Breast epithelium (tissue), 3 donors: Measurements from ENCODE around the gene GPR108.

ENCODE experiments used
- POLR2A ChIP-seq: fragments of 450-650 bp; IDR thresholded peaks from one replicate; pipeline ENCODE4 v1.6.1; 2016; ENCODE audit warnings: antibody characterized with exemption, mild to moderate bottlenecking, moderate library complexity
- POLR2AphosphoS5 ChIP-seq, 3 donors: sonication (generic); formaldehyde crosslinking; IDR thresholded peaks; one replicate each; pipeline ENCODE4 v1.6.1; 2017; ENCODE audit warnings: antibody characterized with exemption in 3 of 3
- TF ChIP-seq, protein P1 (sequence below), 3 donors: fragments of 450-650 bp; IDR thresholded peaks; one replicate each; pipeline ENCODE4 v1.5.1; 2016 to 2017; ENCODE audit warnings: antibody characterized with exemption in 3 of 3, mild to moderate bottlenecking in 3 of 3, moderate library complexity in 3 of 3

DNA sequence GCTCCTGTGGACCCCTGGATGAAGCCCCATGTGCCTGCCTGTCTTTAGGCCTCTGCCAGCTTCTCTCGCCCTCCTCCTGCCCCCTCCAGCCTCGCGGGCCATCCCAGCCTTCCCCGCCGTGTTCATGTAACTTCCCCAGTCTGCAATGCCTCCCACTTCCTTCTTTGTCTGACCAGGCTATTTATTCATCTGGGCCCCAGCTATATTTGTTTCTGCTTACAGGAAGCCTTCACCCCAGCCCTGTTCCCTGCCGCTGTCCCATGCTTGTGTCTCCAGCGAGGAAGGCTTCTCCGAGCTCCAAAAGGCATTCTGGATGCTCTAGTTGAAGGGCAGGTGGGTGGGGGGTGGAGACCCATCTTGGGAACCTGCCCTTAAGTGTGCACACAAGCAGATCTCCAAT, 9.0 kb downstream of the GPR108 start:
- no peak for TF ChIP-seq POLR2A
- TF ChIP-seq, protein P1, sequence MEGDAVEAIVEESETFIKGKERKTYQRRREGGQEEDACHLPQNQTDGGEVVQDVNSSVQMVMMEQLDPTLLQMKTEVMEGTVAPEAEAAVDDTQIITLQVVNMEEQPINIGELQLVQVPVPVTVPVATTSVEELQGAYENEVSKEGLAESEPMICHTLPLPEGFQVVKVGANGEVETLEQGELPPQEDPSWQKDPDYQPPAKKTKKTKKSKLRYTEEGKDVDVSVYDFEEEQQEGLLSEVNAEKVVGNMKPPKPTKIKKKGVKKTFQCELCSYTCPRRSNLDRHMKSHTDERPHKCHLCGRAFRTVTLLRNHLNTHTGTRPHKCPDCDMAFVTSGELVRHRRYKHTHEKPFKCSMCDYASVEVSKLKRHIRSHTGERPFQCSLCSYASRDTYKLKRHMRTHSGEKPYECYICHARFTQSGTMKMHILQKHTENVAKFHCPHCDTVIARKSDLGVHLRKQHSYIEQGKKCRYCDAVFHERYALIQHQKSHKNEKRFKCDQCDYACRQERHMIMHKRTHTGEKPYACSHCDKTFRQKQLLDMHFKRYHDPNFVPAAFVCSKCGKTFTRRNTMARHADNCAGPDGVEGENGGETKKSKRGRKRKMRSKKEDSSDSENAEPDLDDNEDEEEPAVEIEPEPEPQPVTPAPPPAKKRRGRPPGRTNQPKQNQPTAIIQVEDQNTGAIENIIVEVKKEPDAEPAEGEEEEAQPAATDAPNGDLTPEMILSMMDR (IDR thresholded peaks at IDR 0.05), result no peak
- TF ChIP-seq POLR2AphosphoS5 (IDR thresholded peaks at IDR 0.05), result no peak
